ENCODE data around the gene HOXC9.

Gene HOXC9

GRCh38 chr12:54000116-54001114, at the start of gene HOXC9:
TSS of gene HOXC9 (plus strand) at chr12:54000161. CDS start at chr12:54000189, 28 bp downstream.
- no peak for DNase-seq (ENCODE audit: low read depth)
- H3K4me3 ChIP-seq (ENCODE audit: low read length) = peak within 1 kb of the TSS; percentile 98
- 0 out of 2 replicates have a peak, but pooled peaks have one; percentile 1 for TF ChIP-seq CTCF (conservative IDR thresholded peaks at IDR 0.05; ENCODE audit: low read length)

- H3K4me3 ChIP-seq (ENCODE audit: low read length) = no peak overlapping the region
- DNase-seq (ENCODE audit: low read depth) = no peak
- no peak for TF ChIP-seq CTCF (conservative IDR thresholded peaks at IDR 0.05; ENCODE audit: low read length)
Measured at GRCh38 chr12:53950437-53950773, 49.6 kb upstream of the HOXC9 start.

- no peak overlapping the region for H3K4me3 ChIP-seq (ENCODE audit: low read length)
- DNase-seq (ENCODE audit: low read depth) = no peak
- no peak for TF ChIP-seq CTCF (conservative IDR thresholded peaks at IDR 0.05; ENCODE audit: low read length)
Measured at GRCh38 chr12:53950789-53951576, 49.0 kb upstream of the HOXC9 start.

GRCh38 chr12:53951577-53952334, 48.2 kb upstream of the HOXC9 start:
- DNase-seq (ENCODE audit: low read depth) = no peak
- H3K4me3 ChIP-seq (ENCODE audit: low read length) = no peak overlapping the region
- no peak for TF ChIP-seq CTCF (conservative IDR thresholded peaks at IDR 0.05; ENCODE audit: low read length)

- H3K4me3 ChIP-seq (ENCODE audit: low read length) = no peak overlapping the region
- DNase-seq (ENCODE audit: low read depth) = no peak
- TF ChIP-seq CTCF (conservative IDR thresholded peaks at IDR 0.05; ENCODE audit: low read length) = no peak
Measured at GRCh38 chr12:53952335-53952694, 47.6 kb upstream of the HOXC9 start.

GRCh38 chr12:53952871-53953734, 46.9 kb upstream of the HOXC9 start:
- H3K4me3 ChIP-seq (ENCODE audit: low read length) = no peak overlapping the region
- DNase-seq (ENCODE audit: low read depth) = no peak
- TF ChIP-seq CTCF (conservative IDR thresholded peaks at IDR 0.05; ENCODE audit: low read length) = no peak

Measured in AG10803 (cell line).